Body of pancreas (tissue), 4 donors: ENCODE data around the gene TAAR9. TPM values are rescaled to one million over a fixed set of nuclear protein-coding genes. Genes with fewer than 3 reads are reported as not detected.
"Not testable (repeated sequence)": the region's sequence is repeated elsewhere in the genome, so short reads cannot be mapped to it uniquely, and the experiment has no call there.

Experiments
- ATAC-seq: fragments of 150-250 bp; one replicate; pipeline ENCODE4 v1.9.1; 2016
- DNase-seq, 4 donors: peaks; one replicate each; pipeline ENCODE4 v3.0.0-alpha.2; 2019
- H3K27ac ChIP-seq, 4 donors: fragments of 200-600 bp; sonication (generic); 1 replicate in 3 of 4; 2 replicates in 1 of 4; pipeline versions ENCODE4 v1.5.1 to v1.6.1; 2016 to 2019; ENCODE audit warnings: mild to moderate bottlenecking in 1 of 4, mixed read lengths in 1 of 4, moderate library complexity in 1 of 4
- H3K27me3 ChIP-seq, 2 donors: fragments of 200-600 bp; sonication (generic); one replicate each; pipeline ENCODE4 v1.6.0; 2016; ENCODE audit warnings: mild to moderate bottlenecking in 1 of 2
- H3K36me3 ChIP-seq, 2 donors: fragments of 200-600 bp; sonication (generic); replicated peaks in 1 of 2; 2 replicates each; pipeline ENCODE4 v1.5.1; 2016; ENCODE audit warnings: low read depth in 2 of 2; ENCODE audit not compliant: insufficient read depth in 1 of 2
- H3K4me1 ChIP-seq: fragments of 200-600 bp; sonication (generic); one replicate; pipeline ENCODE4 v1.6.0; 2016
- H3K4me3 ChIP-seq, 2 donors: fragments of 200-600 bp; sonication (generic); 1 replicate in 1 of 2; 2 replicates in 1 of 2; pipeline ENCODE4 v1.5.1; 2016 to 2019
- H3K9me3 ChIP-seq, 3 donors: fragments of 200-600 bp; sonication (generic); 1 replicate in 2 of 3; 2 replicates in 1 of 3; pipeline ENCODE4 v1.5.1; 2016
- POLR2A ChIP-seq, 3 donors: fragments of 450-650 bp; IDR thresholded peaks; one replicate each; pipeline ENCODE4 v1.6.1; 2016; ENCODE audit warnings: antibody characterized with exemption in 3 of 3, mild to moderate bottlenecking in 2 of 3
- WGBS, 2 donors: methylation state at CpG; one replicate each; pipeline ENCODE4 v1.1.5; 2017; 5-methylcytosine and 5-hydroxymethylcytosine counted together
- intact Hi-C: fragments of 100-400 bp; cut with DNase I; formaldehyde crosslinking; loops from one replicate; pipeline ENCODE4 v1.15.1; 2023
- total RNA-seq, 2 donors: library from RNA; depleted of rRNA; stranded (reverse); fragments of >200 nt; gene quantifications; one replicate each; pipeline ENCODE4 v1.1.0, GENCODE V29; 2016
- TF ChIP-seq, protein P1 (sequence below), 7 experiments: fragments of 450-650 bp in 4 of 7; fragments of 200-600 bp in 3 of 7; sonication (generic) in 3 of 7; IDR thresholded peaks; one replicate each; pipeline ENCODE4 v1.5.1; 2016 to 2019; ENCODE audit warnings: antibody characterized with exemption in 7 of 7

Gene TAAR9
- total RNA-seq, 2 donors from 2014 or later, result not detected

DNA sequence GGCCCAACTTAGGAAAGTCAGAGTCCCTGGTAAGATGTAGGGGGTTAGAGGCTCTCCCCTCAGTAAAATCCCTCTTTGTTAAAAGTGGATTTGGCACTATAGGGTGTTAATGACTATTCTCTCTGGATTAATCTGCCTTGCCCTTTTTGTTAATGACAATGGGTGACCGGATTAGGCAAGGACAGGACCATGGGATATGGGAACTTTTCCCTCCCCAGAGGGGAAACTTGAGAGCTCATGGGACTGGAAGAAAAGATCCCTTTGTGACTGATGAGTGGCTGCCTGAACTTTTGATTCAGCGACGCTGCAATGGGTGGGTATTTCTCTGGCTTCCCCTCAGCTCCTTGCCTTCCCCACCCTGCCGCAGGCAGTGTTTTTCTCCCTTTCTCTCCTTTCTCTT lies 12.2 kb upstream of the TAAR9 start:
- Histone ChIP-seq H3K4me1 (no peaks in the 10 kb centered on the region), H3K4me3 (no peak overlapping the region), H3K9me3 (no peaks in the 10 kb centered on the region), H3K27ac (no peak overlapping the region), H3K36me3 (no peaks in the 10 kb centered on the region), H3K27me3 (no peaks in the 10 kb centered on the region)
- no peak for TF ChIP-seq POLR2A (IDR thresholded peaks at IDR 0.05)
- TF ChIP-seq, protein P1, sequence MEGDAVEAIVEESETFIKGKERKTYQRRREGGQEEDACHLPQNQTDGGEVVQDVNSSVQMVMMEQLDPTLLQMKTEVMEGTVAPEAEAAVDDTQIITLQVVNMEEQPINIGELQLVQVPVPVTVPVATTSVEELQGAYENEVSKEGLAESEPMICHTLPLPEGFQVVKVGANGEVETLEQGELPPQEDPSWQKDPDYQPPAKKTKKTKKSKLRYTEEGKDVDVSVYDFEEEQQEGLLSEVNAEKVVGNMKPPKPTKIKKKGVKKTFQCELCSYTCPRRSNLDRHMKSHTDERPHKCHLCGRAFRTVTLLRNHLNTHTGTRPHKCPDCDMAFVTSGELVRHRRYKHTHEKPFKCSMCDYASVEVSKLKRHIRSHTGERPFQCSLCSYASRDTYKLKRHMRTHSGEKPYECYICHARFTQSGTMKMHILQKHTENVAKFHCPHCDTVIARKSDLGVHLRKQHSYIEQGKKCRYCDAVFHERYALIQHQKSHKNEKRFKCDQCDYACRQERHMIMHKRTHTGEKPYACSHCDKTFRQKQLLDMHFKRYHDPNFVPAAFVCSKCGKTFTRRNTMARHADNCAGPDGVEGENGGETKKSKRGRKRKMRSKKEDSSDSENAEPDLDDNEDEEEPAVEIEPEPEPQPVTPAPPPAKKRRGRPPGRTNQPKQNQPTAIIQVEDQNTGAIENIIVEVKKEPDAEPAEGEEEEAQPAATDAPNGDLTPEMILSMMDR (IDR thresholded peaks at IDR 0.05), result no peak
- intact Hi-C loops, result no loop called here
- DNase-seq, result no peak
- 80 to 88% methylated on average over 4 of the region's 4 CpGs for whole genome bisulfite sequencing, 2 donors
- ATAC-seq, result no peak

DNA sequence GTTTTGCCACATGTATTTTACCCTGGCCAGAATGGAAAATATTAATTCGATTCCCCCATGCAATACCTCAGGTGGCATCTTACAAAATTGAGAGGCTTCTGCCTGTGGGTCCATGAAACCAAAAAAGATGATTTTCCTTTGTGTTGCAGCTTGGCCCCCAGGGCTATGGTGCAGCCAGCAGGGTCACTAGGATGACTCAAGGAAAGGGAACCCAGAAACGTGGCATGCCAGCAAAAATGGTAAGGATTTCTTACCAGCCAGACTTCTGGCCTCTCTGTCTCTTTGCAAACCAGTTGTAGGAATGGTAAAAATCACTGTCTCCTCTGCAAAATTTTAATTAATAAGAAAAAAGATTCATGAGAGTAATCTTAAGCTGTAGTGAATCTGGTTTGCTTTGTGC lies 11.6 kb upstream of the TAAR9 start:
- no peaks in the 10 kb centered on the region for H3K4me1 ChIP-seq
- DNase-seq (no peak), ATAC-seq (no peak)
- TF ChIP-seq POLR2A (IDR thresholded peaks at IDR 0.05), result no peak
- TF ChIP-seq, protein P1 (IDR thresholded peaks at IDR 0.05), result no peak
- H3K36me3 ChIP-seq, result no peaks in the 10 kb centered on the region
- intact Hi-C loops, result no loop called here
- H3K9me3 ChIP-seq, result no peaks in the 10 kb centered on the region
- 18 to 40% methylated on average over 2 of the region's 2 CpGs for WGBS, 2 donors
- H3K27me3 ChIP-seq, result no peaks in the 10 kb centered on the region
- no peak overlapping the region for H3K4me3 ChIP-seq
- H3K27ac ChIP-seq, result no peak overlapping the region

DNA sequence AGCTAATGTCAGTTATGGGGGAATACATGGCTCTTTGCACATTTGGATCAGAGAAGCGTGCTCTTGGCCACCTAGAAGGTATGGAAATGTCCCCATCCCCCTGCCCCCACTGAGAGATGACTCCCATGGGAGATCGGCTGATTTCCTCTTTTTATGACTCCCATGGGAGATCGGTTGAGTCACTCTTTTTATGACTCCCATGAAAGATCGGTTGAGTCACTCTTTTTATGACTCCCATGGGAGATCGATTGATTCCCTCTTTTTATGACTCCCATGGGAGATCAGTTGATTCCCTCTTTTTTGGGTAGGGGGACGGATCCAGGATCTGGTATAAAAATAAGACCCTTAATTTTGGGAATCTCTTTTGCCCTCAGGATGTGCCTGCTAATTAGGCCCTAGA lies 10.3 kb upstream of the TAAR9 start:
- no peak for TF ChIP-seq POLR2A (IDR thresholded peaks at IDR 0.05)
- TF ChIP-seq, protein P1 (IDR thresholded peaks at IDR 0.05), result no peak
- H3K27ac ChIP-seq, result no peak overlapping the region
- H3K4me3 ChIP-seq, result no peak overlapping the region
- intact Hi-C loops, result no loop called here
- ATAC-seq (no peak), DNase-seq (no peak)
- H3K27me3 ChIP-seq, result no peaks in the 10 kb centered on the region
- no peaks in the 10 kb centered on the region for H3K36me3 ChIP-seq
- 49 to 67% methylated on average over 6 of the region's 6 CpGs for WGBS, 2 donors
- H3K4me1 ChIP-seq, result no peaks in the 10 kb centered on the region
- no peaks in the 10 kb centered on the region for H3K9me3 ChIP-seq

DNA sequence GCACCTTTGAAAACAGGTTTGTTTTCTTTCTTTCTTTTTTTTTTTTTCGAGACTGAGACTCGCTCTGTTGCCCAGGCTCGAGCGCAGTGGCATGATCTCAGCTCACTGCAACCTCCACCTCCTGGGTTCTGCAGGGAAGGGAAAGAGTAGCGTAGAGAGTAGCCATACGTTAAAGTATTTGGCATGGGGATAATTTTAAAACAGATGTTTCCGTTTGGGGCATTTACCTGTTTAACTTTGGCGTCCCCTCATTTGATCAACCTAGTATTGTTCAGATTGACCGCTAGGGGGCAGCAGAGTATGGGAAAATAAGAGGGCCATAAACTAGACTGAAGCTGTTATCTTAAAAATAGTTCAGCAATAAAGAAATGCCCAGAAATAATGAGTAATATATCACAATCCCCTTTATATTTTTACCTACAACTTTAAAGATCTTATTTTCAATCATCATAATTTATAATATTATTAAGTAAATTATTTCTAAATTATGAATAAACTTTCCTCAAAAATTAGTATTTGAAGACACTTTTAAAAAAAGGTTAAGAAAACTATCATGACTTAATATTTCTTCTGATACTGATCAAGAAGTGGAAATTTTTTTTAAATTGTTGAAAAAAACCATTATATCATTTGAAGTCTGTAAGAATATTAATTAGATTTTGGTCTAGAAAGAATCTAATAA lies 7.6 kb upstream of the TAAR9 start:
- intact Hi-C loops, result loop anchor here (10.0 kb wide), 2 partner anchors 134 to 244 kb away; no protein-coding TSS in a partner anchor
- Histone ChIP-seq H3K27me3 (no peaks in the 10 kb centered on the region), H3K27ac (no peak overlapping the region), H3K9me3 (no peaks in the 10 kb centered on the region), H3K4me1 (no peaks in the 10 kb centered on the region), H3K36me3 (no peaks in the 10 kb centered on the region), H3K4me3 (peak overlapping the region in 1 of 2 donors; percentile 3)
- 6 to 10% methylated on average over 9 of the region's 9 CpGs for WGBS, 2 donors
- peak; percentile 85 for ATAC-seq
- TF ChIP-seq, protein P1 (IDR thresholded peaks at IDR 0.05), result peak; percentile 68 to 81 (median 79)
- no peak for TF ChIP-seq POLR2A (IDR thresholded peaks at IDR 0.05)
- DNase-seq, result peak; percentile 61 to 68 (median 64)

DNA sequence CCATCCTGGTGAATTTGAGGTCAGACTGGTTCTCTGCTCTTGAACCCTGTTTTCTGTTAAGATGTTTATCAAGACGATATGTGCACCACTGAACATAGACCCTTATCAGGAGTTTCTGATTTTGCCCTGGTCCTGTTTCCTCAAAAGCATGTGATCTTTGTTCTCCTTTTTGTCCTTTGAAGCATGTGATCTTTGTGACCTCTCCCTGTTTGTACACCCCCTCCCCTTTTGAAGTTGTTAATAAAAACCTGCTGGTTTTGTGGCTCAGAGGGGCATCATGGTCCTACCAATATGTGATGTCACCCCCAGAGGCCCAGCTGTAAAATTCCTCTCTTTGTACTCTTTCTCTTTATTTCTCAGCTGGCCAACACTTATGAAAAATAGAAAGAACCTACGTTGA lies 3.5 kb upstream of the TAAR9 start:
- not testable (repeated sequence) for DNase-seq, H3K4me1 ChIP-seq, H3K36me3 ChIP-seq, ATAC-seq, H3K27ac ChIP-seq, H3K9me3 ChIP-seq, H3K4me3 ChIP-seq, H3K27me3 ChIP-seq
- 78 to 79% methylated on average over 2 of the region's 2 CpGs for WGBS, 2 donors
- intact Hi-C loops, result loop anchor here (10.0 kb wide), 2 partner anchors 130 to 240 kb away; no protein-coding TSS in a partner anchor
